ENCODE data around the gene NFASC.

- no peak for TF ChIP-seq POLR2AphosphoS5 (IDR thresholded peaks at IDR 0.05; ENCODE audit: control insufficient read depth, insufficient read depth, low read depth, low read length)
- no peak for TF ChIP-seq POLR2A (conservative IDR thresholded peaks at IDR 0.05)
- TF ChIP-seq ATF7 (IDR thresholded peaks at IDR 0.05): no peak
- no peak for TF ChIP-seq DMBX1 (CRISPR knock-in tag; IDR thresholded peaks at IDR 0.05; ENCODE audit: borderline replicate concordance)
- TF ChIP-seq, protein P1, sequence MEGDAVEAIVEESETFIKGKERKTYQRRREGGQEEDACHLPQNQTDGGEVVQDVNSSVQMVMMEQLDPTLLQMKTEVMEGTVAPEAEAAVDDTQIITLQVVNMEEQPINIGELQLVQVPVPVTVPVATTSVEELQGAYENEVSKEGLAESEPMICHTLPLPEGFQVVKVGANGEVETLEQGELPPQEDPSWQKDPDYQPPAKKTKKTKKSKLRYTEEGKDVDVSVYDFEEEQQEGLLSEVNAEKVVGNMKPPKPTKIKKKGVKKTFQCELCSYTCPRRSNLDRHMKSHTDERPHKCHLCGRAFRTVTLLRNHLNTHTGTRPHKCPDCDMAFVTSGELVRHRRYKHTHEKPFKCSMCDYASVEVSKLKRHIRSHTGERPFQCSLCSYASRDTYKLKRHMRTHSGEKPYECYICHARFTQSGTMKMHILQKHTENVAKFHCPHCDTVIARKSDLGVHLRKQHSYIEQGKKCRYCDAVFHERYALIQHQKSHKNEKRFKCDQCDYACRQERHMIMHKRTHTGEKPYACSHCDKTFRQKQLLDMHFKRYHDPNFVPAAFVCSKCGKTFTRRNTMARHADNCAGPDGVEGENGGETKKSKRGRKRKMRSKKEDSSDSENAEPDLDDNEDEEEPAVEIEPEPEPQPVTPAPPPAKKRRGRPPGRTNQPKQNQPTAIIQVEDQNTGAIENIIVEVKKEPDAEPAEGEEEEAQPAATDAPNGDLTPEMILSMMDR (IDR thresholded peaks at IDR 0.05 in 2 of 3, conservative IDR thresholded peaks at IDR 0.05 in 1 of 3; ENCODE audit: insufficient read depth in 2 of 3, low read depth in 1 of 3, low read length in 3 of 3): no peak
- TF ChIP-seq ESRRA (IDR thresholded peaks at IDR 0.05; ENCODE audit: borderline replicate concordance, low read depth): no peak
- no peak for TF ChIP-seq SMARCE1 (IDR thresholded peaks at IDR 0.05)
- no peak for TF ChIP-seq ZFP36 (IDR thresholded peaks at IDR 0.05; ENCODE audit: low read depth, low read length, partially characterized antibody)
- TF ChIP-seq ATF3 (IDR thresholded peaks at IDR 0.05): no peak
- no peak for TF ChIP-seq ATF3 (CRISPR knock-in tag; conservative IDR thresholded peaks at IDR 0.05)
- TF ChIP-seq FUS (optimal IDR thresholded peaks at IDR 0.05; ENCODE audit: low read depth, low read length): no peak
Measured at GRCh38 chr1:204842369-204842768, 28.3 kb upstream of the NFASC start.

Data from K562 (cell line).